Activated naive CD8-positive, alpha-beta T cell treated with anti-CD3 and anti-CD28 coated beads, Interleukin-2, amount 50 U/mL, for 24 hours (primary cell): ENCODE results near the gene NFU1.
A peak's percentile ranks its signal among the peaks of the same experiment; 100 is the strongest.
"Not testable (repeated sequence)": the region's sequence is repeated elsewhere in the genome, so short reads cannot be mapped to it uniquely, and the experiment has no call there.

Source experiments
- ATAC-seq: fragments of 150-1000 bp; cut with Tn5 transposase; one replicate; pipeline ENCODE4 v1.10.0; 2021
- DNase-seq: peaks from one replicate; pipeline ENCODE4 v3.0.0; 2021
- H3K27ac Mint-ChIP-seq: one replicate; pipeline ENCODE4 v1.8.0; 2021; ENCODE audit warnings: mild to moderate bottlenecking, mixed read lengths
- H3K27me3 Mint-ChIP-seq: one replicate; pipeline ENCODE4 v1.8.0; 2021; ENCODE audit warnings: mixed read lengths
- H3K36me3 Mint-ChIP-seq: one replicate; pipeline ENCODE4 v1.8.0; 2021; ENCODE audit warnings: low read depth, mixed read lengths
- H3K4me1 Mint-ChIP-seq: one replicate; pipeline ENCODE4 v1.8.0; 2021; ENCODE audit warnings: mixed read lengths
- H3K4me3 Mint-ChIP-seq: one replicate; pipeline ENCODE4 v1.8.0; 2021; ENCODE audit warnings: mild to moderate bottlenecking, moderate library complexity, mixed read lengths
- H3K9me3 Mint-ChIP-seq: one replicate; pipeline ENCODE4 v1.8.0; 2021; ENCODE audit warnings: mixed read lengths

The NFU1 gene

GRCh38 chr2:69461404-69461803 is 24.2 kb upstream of the NFU1 start:
- ATAC-seq = no peak
- no peak for DNase-seq
- H3K9me3 Mint-ChIP-seq = peaks cover 3% of the 10 kb centered on the region
- peaks cover 17% of the 10 kb centered on the region for H3K36me3 Mint-ChIP-seq
- H3K27ac Mint-ChIP-seq = no peak overlapping the region
- no peaks in the 10 kb centered on the region for H3K27me3 Mint-ChIP-seq
- peaks cover 4% of the 10 kb centered on the region for H3K4me1 Mint-ChIP-seq
- H3K4me3 Mint-ChIP-seq = no peak overlapping the region

- peaks cover 9% of the 10 kb centered on the region for H3K36me3 Mint-ChIP-seq
Measured at GRCh38 chr2:69459936-69460335, 22.7 kb upstream of the NFU1 start.

GRCh38 chr2:69456950-69457445 is 19.8 kb upstream of the NFU1 start:
- no peak for DNase-seq
- Mint-ChIP-seq H3K27me3 (no peaks in the 10 kb centered on the region), H3K9me3 (no peaks in the 10 kb centered on the region), H3K27ac (no peak overlapping the region), H3K4me3 (no peak overlapping the region), H3K4me1 (peaks cover 26% of the 10 kb centered on the region), H3K36me3 (peaks cover 5% of the 10 kb centered on the region)
- no peak for ATAC-seq

More at GRCh38 chr2:69459936-69460335, 22.7 kb upstream of the NFU1 start:
- Mint-ChIP-seq H3K4me3 (no peak overlapping the region), H3K27ac (no peak overlapping the region), H3K4me1 (peaks cover 7% of the 10 kb centered on the region), H3K9me3 (peaks cover 3% of the 10 kb centered on the region), H3K27me3 (no peaks in the 10 kb centered on the region)
- DNase-seq (no peak), ATAC-seq (no peak)

GRCh38 chr2:69456154-69456553 is 18.9 kb upstream of the NFU1 start:
- DNase-seq (no peak), ATAC-seq (no peak)
- Mint-ChIP-seq H3K4me3 (no peak overlapping the region), H3K4me1 (peaks cover 26% of the 10 kb centered on the region), H3K27me3 (no peaks in the 10 kb centered on the region), H3K36me3 (peaks cover 1% of the 10 kb centered on the region), H3K9me3 (no peaks in the 10 kb centered on the region), H3K27ac (no peak overlapping the region)

- Mint-ChIP-seq H3K27me3 (no peaks in the 10 kb centered on the region), H3K36me3 (no peaks in the 10 kb centered on the region)
- no peak for ATAC-seq
Measured at GRCh38 chr2:69454976-69455375, 17.7 kb upstream of the NFU1 start.

GRCh38 chr2:69453475-69454129 is 16.4 kb upstream of the NFU1 start:
- DNase-seq = no peak
- ATAC-seq = peak; percentile 97
- Mint-ChIP-seq H3K9me3 (no peaks in the 10 kb centered on the region), H3K36me3 (no peaks in the 10 kb centered on the region), H3K27me3 (no peaks in the 10 kb centered on the region), H3K4me3 (no peak overlapping the region), H3K4me1 (peaks cover 25% of the 10 kb centered on the region), H3K27ac (peak overlapping the region; percentile 79)

More at GRCh38 chr2:69454976-69455375, 17.7 kb upstream of the NFU1 start:
- Mint-ChIP-seq H3K4me3 (no peak overlapping the region), H3K9me3 (no peaks in the 10 kb centered on the region), H3K4me1 (peaks cover 26% of the 10 kb centered on the region), H3K27ac (no peak overlapping the region)
- DNase-seq = no peak

GRCh38 chr2:69452687-69453086 is 15.5 kb upstream of the NFU1 start:
- Mint-ChIP-seq H3K27me3 (no peaks in the 10 kb centered on the region), H3K4me1 (peaks cover 25% of the 10 kb centered on the region), H3K27ac (no peak overlapping the region), H3K36me3 (no peaks in the 10 kb centered on the region), H3K4me3 (no peak overlapping the region), H3K9me3 (no peaks in the 10 kb centered on the region)
- DNase-seq = no peak
- no peak for ATAC-seq

GRCh38 chr2:69450735-69451416 is 13.6 kb upstream of the NFU1 start:
- Mint-ChIP-seq H3K27me3 (no peaks in the 10 kb centered on the region), H3K4me3 (no peak overlapping the region), H3K4me1 (peaks cover 22% of the 10 kb centered on the region), H3K9me3 (no peaks in the 10 kb centered on the region), H3K36me3 (no peaks in the 10 kb centered on the region), H3K27ac (no peak overlapping the region)
- DNase-seq (no peak), ATAC-seq (no peak)

- Mint-ChIP-seq H3K4me1 (peaks cover 21% of the 10 kb centered on the region), H3K27me3 (no peaks in the 10 kb centered on the region), H3K4me3 (no peak overlapping the region), H3K36me3 (no peaks in the 10 kb centered on the region), H3K27ac (no peak overlapping the region), H3K9me3 (no peaks in the 10 kb centered on the region)
- no peak for DNase-seq
- no peak for ATAC-seq
Measured at GRCh38 chr2:69449906-69450305, 12.7 kb upstream of the NFU1 start.

- not testable (repeated sequence) for ATAC-seq, H3K27ac Mint-ChIP-seq, DNase-seq, H3K9me3 Mint-ChIP-seq, H3K27me3 Mint-ChIP-seq, H3K36me3 Mint-ChIP-seq, H3K4me1 Mint-ChIP-seq, H3K4me3 Mint-ChIP-seq
Measured at GRCh38 chr2:69443673-69444072, 6.4 kb upstream of the NFU1 start.

GRCh38 chr2:69439499-69439898 is 2.3 kb upstream of the NFU1 start:
- not testable (repeated sequence) for H3K27ac Mint-ChIP-seq, H3K27me3 Mint-ChIP-seq, H3K9me3 Mint-ChIP-seq, H3K36me3 Mint-ChIP-seq, H3K4me3 Mint-ChIP-seq, ATAC-seq, DNase-seq
- H3K4me1 Mint-ChIP-seq = peaks cover 35% of the 10 kb centered on the region

GRCh38 chr2:69438580-69438979 is 1.3 kb upstream of the NFU1 start:
- Mint-ChIP-seq H3K27ac (peak overlapping the region; percentile 96), H3K27me3 (no peaks in the 10 kb centered on the region), H3K4me3 (no peak overlapping the region), H3K9me3 (no peaks in the 10 kb centered on the region), H3K36me3 (peaks cover 7% of the 10 kb centered on the region), H3K4me1 (peaks cover 35% of the 10 kb centered on the region)
- no peak for ATAC-seq
- no peak for DNase-seq

GRCh38 chr2:69437751-69438154 is 518 bp upstream of the NFU1 start:
- no peaks in the 10 kb centered on the region for H3K9me3 Mint-ChIP-seq
- peak overlapping the region; percentile 96 for H3K27ac Mint-ChIP-seq
- peaks cover 35% of the 10 kb centered on the region for H3K4me1 Mint-ChIP-seq
- no peak for DNase-seq
- H3K27me3 Mint-ChIP-seq = no peaks in the 10 kb centered on the region
- H3K4me3 Mint-ChIP-seq = peak overlapping the region; percentile 95
- H3K36me3 Mint-ChIP-seq = peaks cover 7% of the 10 kb centered on the region
- no peak for ATAC-seq

- Mint-ChIP-seq H3K27me3 (no peaks in the 10 kb centered on the region), H3K9me3 (no peaks in the 10 kb centered on the region), H3K4me1 (peaks cover 35% of the 10 kb centered on the region), H3K4me3 (peak overlapping the region; percentile 95), H3K36me3 (peaks cover 7% of the 10 kb centered on the region), H3K27ac (peak overlapping the region; percentile 96)
- DNase-seq = no peak
- no peak for ATAC-seq
Measured at GRCh38 chr2:69436596-69436937, 668 bp downstream of the NFU1 start.

GRCh38 chr2:69434753-69435152 is 2.5 kb downstream of the NFU1 start:
- Mint-ChIP-seq H3K4me1 (peaks cover 35% of the 10 kb centered on the region), H3K27ac (no peak overlapping the region), H3K36me3 (peaks cover 9% of the 10 kb centered on the region), H3K9me3 (no peaks in the 10 kb centered on the region), H3K27me3 (no peaks in the 10 kb centered on the region), H3K4me3 (peak overlapping the region; percentile 16)
- ATAC-seq (no peak), DNase-seq (no peak)
